ENCODE measurements around the gene GNAO1.

GNAO1 gene

GRCh38 chr16:56274369-56274768 is 83.1 kb downstream of the GNAO1 start:
- no peaks in the 10 kb centered on the region for H3K27me3 ChIP-seq (ENCODE audit: insufficient read depth, low read length, poor library complexity)
- DNase-seq: no peak
- no peak overlapping the region for H2BK5ac ChIP-seq (ENCODE audit: low read length)
- H4K8ac ChIP-seq (ENCODE audit: low read depth, low read length): no peak overlapping the region
- H4K5ac ChIP-seq (ENCODE audit: low read length): no peak overlapping the region
- H3K79me1 ChIP-seq (ENCODE audit: low read length): no peaks in the 10 kb centered on the region
- no peak overlapping the region for H3K27ac ChIP-seq (ENCODE audit: low read depth, low read length)
- no peak overlapping the region for H3K4ac ChIP-seq (ENCODE audit: low read depth, low read length)
- H2AK5ac ChIP-seq (ENCODE audit: low read length): no peak overlapping the region
- no peaks in the 10 kb centered on the region for H3K36me3 ChIP-seq (ENCODE audit: control insufficient read depth, insufficient read depth, low read length)
- no peak overlapping the region for H3K18ac ChIP-seq (ENCODE audit: low read length)
- no peak overlapping the region for H3K4me2 ChIP-seq (ENCODE audit: low read length)
- no peaks in the 10 kb centered on the region for H3K79me2 ChIP-seq (ENCODE audit: control insufficient read depth, insufficient read depth, low read length)
- H3K4me3 ChIP-seq (ENCODE audit: low read length): no peak overlapping the region
- H3K4me1 ChIP-seq (ENCODE audit: control insufficient read depth, low read depth, low read length): peaks cover 3% of the 10 kb centered on the region
- no peak overlapping the region for H3K56ac ChIP-seq (ENCODE audit: low read length)
- H2BK15ac ChIP-seq (replicated peaks; ENCODE audit: low read depth): no peak overlapping the region
- WGBS (ENCODE audit: extremely low coverage, insufficient coverage, low lambda C conversion rate): no CpG with 5 or more reads among the region's 4 CpGs
- no peak overlapping the region for H3K9ac ChIP-seq (ENCODE audit: low read length)
- H3K23ac ChIP-seq (ENCODE audit: low read length): no peak overlapping the region
- H2BK120ac ChIP-seq (ENCODE audit: low read depth, low read length): no peak overlapping the region

- Histone ChIP-seq H3K4me3 (ENCODE audit: low read length) (no peak overlapping the region), H3K18ac (ENCODE audit: low read length) (no peak overlapping the region), H3K27ac (ENCODE audit: low read depth, low read length) (no peak overlapping the region), H4K5ac (ENCODE audit: low read length) (no peak overlapping the region), H2BK15ac (replicated peaks; ENCODE audit: low read depth) (no peak overlapping the region), H3K23ac (ENCODE audit: low read length) (no peak overlapping the region), H3K27me3 (ENCODE audit: insufficient read depth, low read length, poor library complexity) (no peaks in the 10 kb centered on the region), H2BK120ac (ENCODE audit: low read depth, low read length) (no peak overlapping the region), H3K79me2 (ENCODE audit: control insufficient read depth, insufficient read depth, low read length) (no peaks in the 10 kb centered on the region), H3K9ac (ENCODE audit: low read length) (no peak overlapping the region), H3K36me3 (ENCODE audit: control insufficient read depth, insufficient read depth, low read length) (no peaks in the 10 kb centered on the region), H4K8ac (ENCODE audit: low read depth, low read length) (no peak overlapping the region), H3K56ac (ENCODE audit: low read length) (no peak overlapping the region), H2AK5ac (ENCODE audit: low read length) (no peak overlapping the region), H2BK5ac (ENCODE audit: low read length) (no peak overlapping the region), H3K4me2 (ENCODE audit: low read length) (no peak overlapping the region), H3K4me1 (ENCODE audit: control insufficient read depth, low read depth, low read length) (no peaks in the 10 kb centered on the region), H3K4ac (ENCODE audit: low read depth, low read length) (no peak overlapping the region), H3K79me1 (ENCODE audit: low read length) (no peaks in the 10 kb centered on the region)
- DNase-seq: no peak
- WGBS (ENCODE audit: extremely low coverage, insufficient coverage, low lambda C conversion rate): no CpG with 5 or more reads among the region's 4 CpGs
Observed at GRCh38 chr16:56275076-56275475, 83.8 kb downstream of the GNAO1 start.

- no peak overlapping the region for H3K27ac ChIP-seq (ENCODE audit: low read depth, low read length)
- H3K4me2 ChIP-seq (ENCODE audit: low read length): no peak overlapping the region
- no peaks in the 10 kb centered on the region for H3K79me2 ChIP-seq (ENCODE audit: control insufficient read depth, insufficient read depth, low read length)
- no peaks in the 10 kb centered on the region for H3K79me1 ChIP-seq (ENCODE audit: low read length)
- no peak overlapping the region for H3K23ac ChIP-seq (ENCODE audit: low read length)
- H3K9ac ChIP-seq (ENCODE audit: low read length): no peak overlapping the region
- no peak overlapping the region for H3K4ac ChIP-seq (ENCODE audit: low read depth, low read length)
- H3K4me3 ChIP-seq (ENCODE audit: low read length): no peak overlapping the region
- no peak overlapping the region for H2BK15ac ChIP-seq (replicated peaks; ENCODE audit: low read depth)
- H3K56ac ChIP-seq (ENCODE audit: low read length): no peak overlapping the region
- H4K5ac ChIP-seq (ENCODE audit: low read length): no peak overlapping the region
- no peaks in the 10 kb centered on the region for H3K27me3 ChIP-seq (ENCODE audit: insufficient read depth, low read length, poor library complexity)
- no peak for DNase-seq
- H3K4me1 ChIP-seq (ENCODE audit: control insufficient read depth, low read depth, low read length): no peaks in the 10 kb centered on the region
- no peak overlapping the region for H2BK120ac ChIP-seq (ENCODE audit: low read depth, low read length)
- H3K36me3 ChIP-seq (ENCODE audit: control insufficient read depth, insufficient read depth, low read length): no peaks in the 10 kb centered on the region
- no peak overlapping the region for H3K18ac ChIP-seq (ENCODE audit: low read length)
- no CpG with 5 or more reads among the region's 9 CpGs for WGBS (ENCODE audit: extremely low coverage, insufficient coverage, low lambda C conversion rate)
- H2BK5ac ChIP-seq (ENCODE audit: low read length): no peak overlapping the region
- no peak overlapping the region for H2AK5ac ChIP-seq (ENCODE audit: low read length)
- H4K8ac ChIP-seq (ENCODE audit: low read depth, low read length): no peak overlapping the region
Observed at GRCh38 chr16:56275801-56276200, 84.5 kb downstream of the GNAO1 start.

- Histone ChIP-seq H3K23ac (ENCODE audit: low read length) (no peak overlapping the region), H3K4me3 (ENCODE audit: low read length) (no peak overlapping the region), H2BK15ac (replicated peaks; ENCODE audit: low read depth) (no peak overlapping the region), H3K4ac (ENCODE audit: low read depth, low read length) (no peak overlapping the region), H3K56ac (ENCODE audit: low read length) (no peak overlapping the region), H3K36me3 (ENCODE audit: control insufficient read depth, insufficient read depth, low read length) (no peaks in the 10 kb centered on the region), H2AK5ac (ENCODE audit: low read length) (no peak overlapping the region), H3K27ac (ENCODE audit: low read depth, low read length) (no peak overlapping the region), H3K4me1 (ENCODE audit: control insufficient read depth, low read depth, low read length) (no peaks in the 10 kb centered on the region), H2BK5ac (ENCODE audit: low read length) (no peak overlapping the region), H4K5ac (ENCODE audit: low read length) (no peak overlapping the region), H3K27me3 (ENCODE audit: insufficient read depth, low read length, poor library complexity) (no peaks in the 10 kb centered on the region), H4K8ac (ENCODE audit: low read depth, low read length) (no peak overlapping the region), H2BK120ac (ENCODE audit: low read depth, low read length) (no peak overlapping the region), H3K79me2 (ENCODE audit: control insufficient read depth, insufficient read depth, low read length) (no peaks in the 10 kb centered on the region), H3K4me2 (ENCODE audit: low read length) (no peak overlapping the region), H3K79me1 (ENCODE audit: low read length) (no peaks in the 10 kb centered on the region), H3K18ac (ENCODE audit: low read length) (no peak overlapping the region), H3K9ac (ENCODE audit: low read length) (no peak overlapping the region)
- DNase-seq: peak; percentile 76
- WGBS (ENCODE audit: extremely low coverage, insufficient coverage, low lambda C conversion rate): no CpG with 5 or more reads among the region's 5 CpGs
Observed at GRCh38 chr16:56277075-56277474, 85.8 kb downstream of the GNAO1 start.

GRCh38 chr16:56278196-56278855 is 87.0 kb downstream of the GNAO1 start:
- H3K27ac ChIP-seq (ENCODE audit: low read depth, low read length): no peak overlapping the region
- H4K8ac ChIP-seq (ENCODE audit: low read depth, low read length): no peak overlapping the region
- no peaks in the 10 kb centered on the region for H3K27me3 ChIP-seq (ENCODE audit: insufficient read depth, low read length, poor library complexity)
- H2BK120ac ChIP-seq (ENCODE audit: low read depth, low read length): no peak overlapping the region
- no peak overlapping the region for H3K4me2 ChIP-seq (ENCODE audit: low read length)
- no peak overlapping the region for H3K9ac ChIP-seq (ENCODE audit: low read length)
- H3K56ac ChIP-seq (ENCODE audit: low read length): no peak overlapping the region
- H3K23ac ChIP-seq (ENCODE audit: low read length): no peak overlapping the region
- H2BK5ac ChIP-seq (ENCODE audit: low read length): no peak overlapping the region
- H2AK5ac ChIP-seq (ENCODE audit: low read length): no peak overlapping the region
- no peaks in the 10 kb centered on the region for H3K79me2 ChIP-seq (ENCODE audit: control insufficient read depth, insufficient read depth, low read length)
- H3K18ac ChIP-seq (ENCODE audit: low read length): no peak overlapping the region
- H2BK15ac ChIP-seq (replicated peaks; ENCODE audit: low read depth): no peak overlapping the region
- no peak overlapping the region for H3K4me3 ChIP-seq (ENCODE audit: low read length)
- WGBS (ENCODE audit: extremely low coverage, insufficient coverage, low lambda C conversion rate): no CpG with 5 or more reads among the region's 9 CpGs
- H3K79me1 ChIP-seq (ENCODE audit: low read length): no peaks in the 10 kb centered on the region
- no peak for DNase-seq
- no peak overlapping the region for H3K4ac ChIP-seq (ENCODE audit: low read depth, low read length)
- H3K36me3 ChIP-seq (ENCODE audit: control insufficient read depth, insufficient read depth, low read length): no peaks in the 10 kb centered on the region
- H4K5ac ChIP-seq (ENCODE audit: low read length): no peak overlapping the region
- H3K4me1 ChIP-seq (ENCODE audit: control insufficient read depth, low read depth, low read length): peaks cover 2% of the 10 kb centered on the region

- H3K4me1 ChIP-seq (ENCODE audit: control insufficient read depth, low read depth, low read length): peaks cover 2% of the 10 kb centered on the region
- no peak overlapping the region for H3K4ac ChIP-seq (ENCODE audit: low read depth, low read length)
- H3K23ac ChIP-seq (ENCODE audit: low read length): no peak overlapping the region
- H2BK120ac ChIP-seq (ENCODE audit: low read depth, low read length): no peak overlapping the region
- H2BK5ac ChIP-seq (ENCODE audit: low read length): no peak overlapping the region
- no peaks in the 10 kb centered on the region for H3K79me2 ChIP-seq (ENCODE audit: control insufficient read depth, insufficient read depth, low read length)
- no peak overlapping the region for H3K56ac ChIP-seq (ENCODE audit: low read length)
- H4K5ac ChIP-seq (ENCODE audit: low read length): no peak overlapping the region
- no peak overlapping the region for H3K4me2 ChIP-seq (ENCODE audit: low read length)
- no peak overlapping the region for H2AK5ac ChIP-seq (ENCODE audit: low read length)
- H4K8ac ChIP-seq (ENCODE audit: low read depth, low read length): no peak overlapping the region
- no peak overlapping the region for H3K9ac ChIP-seq (ENCODE audit: low read length)
- H3K18ac ChIP-seq (ENCODE audit: low read length): no peak overlapping the region
- no peaks in the 10 kb centered on the region for H3K36me3 ChIP-seq (ENCODE audit: control insufficient read depth, insufficient read depth, low read length)
- H3K27ac ChIP-seq (ENCODE audit: low read depth, low read length): no peak overlapping the region
- no peak for DNase-seq
- H2BK15ac ChIP-seq (replicated peaks; ENCODE audit: low read depth): no peak overlapping the region
- no peaks in the 10 kb centered on the region for H3K27me3 ChIP-seq (ENCODE audit: insufficient read depth, low read length, poor library complexity)
- no CpG with 5 or more reads among the region's 8 CpGs for WGBS (ENCODE audit: extremely low coverage, insufficient coverage, low lambda C conversion rate)
- H3K79me1 ChIP-seq (ENCODE audit: low read length): no peaks in the 10 kb centered on the region
- no peak overlapping the region for H3K4me3 ChIP-seq (ENCODE audit: low read length)
Observed at GRCh38 chr16:56279132-56279531, 87.8 kb downstream of the GNAO1 start.

Measured in mesendoderm (in vitro differentiated cells).